DND-41 (cell line): Measurements from ENCODE around the gene XRCC6.

Source experiments
- ATAC-seq: fragments of 200-7000 bp; cut with Tn5 transposase; 3 replicates; pipeline ENCODE4 v1.9.1; 2021; ENCODE audit warnings: low read depth; ENCODE audit not compliant: insufficient read depth
- DNase-seq: peaks from one replicate; pipeline ENCODE4 v3.0.0-alpha.2; 2020
- H2AFZ ChIP-seq: 2 replicates; pipeline ENCODE4 v1.6.0; 2012; ENCODE audit warnings: low read depth, low read length
- H3K27ac ChIP-seq: 2 replicates; pipeline ENCODE4 v1.5.1; 2012; ENCODE audit warnings: low read length, inconsistent platforms
- H3K27me3 ChIP-seq: fragments of 200-600 bp; sonication (generic); 2 replicates; pipeline ENCODE4 v1.6.0; 2012; ENCODE audit warnings: low read length, mild to moderate bottlenecking, inconsistent platforms; ENCODE audit not compliant: insufficient read depth, poor library complexity
- H3K36me3 ChIP-seq: 2 replicates; pipeline ENCODE4 v1.5.1; 2012; ENCODE audit warnings: low read length, inconsistent platforms; ENCODE audit not compliant: insufficient read depth
- H3K4me1 ChIP-seq: 2 replicates; pipeline ENCODE4 v1.5.1; 2012; ENCODE audit warnings: mild to moderate bottlenecking, low read length; ENCODE audit not compliant: insufficient read depth
- H3K4me2 ChIP-seq: 2 replicates; pipeline ENCODE4 v1.6.0; 2012; ENCODE audit warnings: mild to moderate bottlenecking, moderate library complexity, low read length, inconsistent platforms; ENCODE audit not compliant: insufficient read depth
- H3K4me3 ChIP-seq, 2 experiments: fragments of 200-600 bp in 1 of 2; shearing (Covaris generic) in 1 of 2; 2 replicates each; pipeline ENCODE4 v1.5.1; 2012 to 2016; ENCODE audit warnings: inconsistent platforms in 2 of 2, low read length in 2 of 2, mild to moderate bottlenecking in 2 of 2, low read depth in 1 of 2, moderate library complexity in 1 of 2
- H3K79me2 ChIP-seq: 2 replicates; pipeline ENCODE4 v1.6.0; 2012; ENCODE audit warnings: low read length, inconsistent platforms; ENCODE audit not compliant: insufficient read depth
- H3K9ac ChIP-seq: 2 replicates; pipeline ENCODE4 v1.6.0; 2012; ENCODE audit warnings: low read depth, mild to moderate bottlenecking, inconsistent platforms, low read length, moderate library complexity
- H3K9me3 ChIP-seq: 2 replicates; pipeline ENCODE4 v1.5.1; 2012; ENCODE audit warnings: low read length, moderate library complexity, mild to moderate bottlenecking, inconsistent platforms; ENCODE audit not compliant: insufficient read depth, severe bottlenecking
- H4K20me1 ChIP-seq: 2 replicates; pipeline ENCODE4 v1.6.0; 2012; ENCODE audit warnings: low read length; ENCODE audit not compliant: insufficient read depth
- CTCF ChIP-seq: IDR thresholded peaks from 2 replicates; pipeline ENCODE4 v1.5.1; 2012; ENCODE audit warnings: borderline replicate concordance, low read length, moderate library complexity, mild to moderate bottlenecking; ENCODE audit not compliant: poor library complexity, severe bottlenecking; ENCODE audit errors: extremely low read depth
- EZH2 ChIP-seq: IDR thresholded peaks from 3 replicates; pipeline ENCODE4 v1.6.1; 2012; ENCODE audit warnings: borderline replicate concordance, low read depth, mild to moderate bottlenecking, moderate library complexity, low read length, inconsistent platforms; ENCODE audit not compliant: severe bottlenecking

Gene XRCC6

GRCh38 chr22:41648432-41648831 is 27.3 kb downstream of the XRCC6 start:
- Histone ChIP-seq H3K9me3 (no peaks in the 10 kb centered on the region), H3K79me2 (peaks cover 32% of the 10 kb centered on the region), H3K4me3 (no peak overlapping the region), H3K4me1 (no peaks in the 10 kb centered on the region), H3K9ac (no peak overlapping the region), H3K36me3 (peaks cover 93% of the 10 kb centered on the region), H4K20me1 (no peaks in the 10 kb centered on the region; the same call in 1 of the 2 replicates), H3K27ac (no peak overlapping the region), H3K4me2 (no peak overlapping the region), H3K27me3 (no peaks in the 10 kb centered on the region), H2AFZ (no peak overlapping the region)
- no peak for ATAC-seq
- DNase-seq = no peak
- TF ChIP-seq CTCF (no peak), EZH2 (no peak)

- Histone ChIP-seq H3K27me3 (no peaks in the 10 kb centered on the region), H3K9me3 (no peaks in the 10 kb centered on the region), H3K4me1 (no peaks in the 10 kb centered on the region), H4K20me1 (no peaks in the 10 kb centered on the region; the same call in 1 of the 2 replicates), H3K27ac (no peak overlapping the region), H2AFZ (no peak overlapping the region), H3K9ac (no peak overlapping the region), H3K36me3 (peaks cover 97% of the 10 kb centered on the region), H3K4me3 (no peak overlapping the region), H3K79me2 (peaks cover 22% of the 10 kb centered on the region), H3K4me2 (no peak overlapping the region)
- no peak for TF ChIP-seq EZH2
- no peak for TF ChIP-seq CTCF
- DNase-seq (no peak), ATAC-seq (no peak)
Observed at GRCh38 chr22:41650229-41650628, 29.1 kb downstream of the XRCC6 start.

GRCh38 chr22:41650821-41651220 is 29.7 kb downstream of the XRCC6 start:
- Histone ChIP-seq H3K4me3 (no peak overlapping the region), H3K9ac (no peak overlapping the region), H3K9me3 (no peaks in the 10 kb centered on the region), H3K4me2 (no peak overlapping the region), H2AFZ (no peak overlapping the region), H3K36me3 (peaks cover 96% of the 10 kb centered on the region), H3K79me2 (peaks cover 16% of the 10 kb centered on the region; the same call in 1 of the 2 replicates), H3K27me3 (no peaks in the 10 kb centered on the region), H3K27ac (no peak overlapping the region), H4K20me1 (no peaks in the 10 kb centered on the region; the same call in 1 of the 2 replicates), H3K4me1 (no peaks in the 10 kb centered on the region)
- no peak for TF ChIP-seq CTCF
- TF ChIP-seq EZH2 = no peak
- DNase-seq = no peak
- ATAC-seq = no peak

GRCh38 chr22:41654322-41654721 is 33.2 kb downstream of the XRCC6 start:
- Histone ChIP-seq H3K27me3 (no peaks in the 10 kb centered on the region), H3K4me3 (no peak overlapping the region), H3K27ac (no peak overlapping the region), H3K9me3 (no peaks in the 10 kb centered on the region), H3K36me3 (peaks cover 95% of the 10 kb centered on the region), H4K20me1 (peaks cover 3% of the 10 kb centered on the region; the same call in 1 of the 2 replicates), H3K4me1 (no peaks in the 10 kb centered on the region), H3K4me2 (no peak overlapping the region), H3K9ac (no peak overlapping the region), H2AFZ (no peak overlapping the region), H3K79me2 (peaks cover 8% of the 10 kb centered on the region; the same call in 1 of the 2 replicates)
- no peak for ATAC-seq
- DNase-seq = no peak
- no peak for TF ChIP-seq CTCF
- TF ChIP-seq EZH2 = no peak
